ENCODE measurements around the gene HEATR1.

DNA sequence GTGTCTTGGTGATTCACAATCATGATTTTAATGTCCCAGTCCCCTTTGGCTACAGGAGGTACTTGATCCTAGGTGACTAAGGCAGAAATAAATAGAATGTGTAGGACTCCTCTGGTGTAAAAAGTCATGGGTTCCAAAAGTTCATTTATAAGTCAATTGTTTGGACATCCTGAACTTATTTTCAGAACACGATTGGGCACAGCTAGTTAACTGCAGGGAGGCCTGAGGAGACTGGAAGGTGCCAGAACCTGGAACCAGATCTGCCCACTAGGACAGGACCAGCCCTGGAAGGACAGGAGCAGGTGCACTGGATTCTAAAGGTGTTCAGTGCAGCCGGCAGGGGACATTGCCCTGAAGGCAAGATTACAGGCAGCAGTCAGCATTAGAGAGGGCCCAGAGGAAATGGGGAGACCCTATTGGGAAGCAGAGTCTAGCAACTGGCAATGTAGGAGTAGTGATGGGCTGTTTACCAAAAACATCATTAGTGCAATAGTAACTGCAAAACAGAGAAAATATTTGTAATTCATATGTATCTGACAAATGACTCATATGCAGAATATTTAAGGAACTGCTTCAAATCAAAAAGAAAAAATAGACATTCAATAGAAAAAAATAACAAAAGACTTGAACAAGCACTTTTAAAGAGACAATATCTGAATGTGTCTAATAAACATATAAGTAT, 23.6 kb upstream of the HEATR1 start:
- TF ChIP-seq MLX (CRISPR knock-in tag; IDR thresholded peaks at IDR 0.05) = no peak
- TF ChIP-seq, protein P1, sequence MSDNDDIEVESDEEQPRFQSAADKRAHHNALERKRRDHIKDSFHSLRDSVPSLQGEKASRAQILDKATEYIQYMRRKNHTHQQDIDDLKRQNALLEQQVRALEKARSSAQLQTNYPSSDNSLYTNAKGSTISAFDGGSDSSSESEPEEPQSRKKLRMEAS (CRISPR knock-in tag; IDR thresholded peaks at IDR 0.05) = no peak

Data from WTC11 (cell line).